HG03103 (cell line): ENCODE data around the gene ACTR6.
"Not testable (repeated sequence)": the region's sequence is repeated elsewhere in the genome, so short reads cannot be mapped to it uniquely, and the experiment has no call there.

Experiments
- ATAC-seq: cut with Tn5 transposase; IDR thresholded peaks from one replicate; pipeline ENCODE4 v1.9.1; 2021; ENCODE audit warnings: low read depth; ENCODE audit not compliant: unreplicated experiment

ACTR6 gene

GRCh38 chr12:100200463-100201181, at the start of gene ACTR6:
Gene ACTR6 (plus strand): TSS chr12:100200815. CDS start chr12:100200852, 37 bp downstream.
- peak; percentile 92 for ATAC-seq

GRCh38 chr12:100151769-100152168, 48.8 kb upstream of the ACTR6 start:
- no peak for ATAC-seq

- ATAC-seq: no peak
These were observed 47.5 kb upstream of the ACTR6 start for GRCh38 chr12:100153131-100153530.

GRCh38 chr12:100154474-100155247, 46.0 kb upstream of the ACTR6 start:
- ATAC-seq: peak; percentile 59

GRCh38 chr12:100156731-100157426, 43.7 kb upstream of the ACTR6 start:
- ATAC-seq: no peak

GRCh38 chr12:100157427-100157821, 43.2 kb upstream of the ACTR6 start:
- ATAC-seq: no peak

GRCh38 chr12:100158535-100158934, 42.1 kb upstream of the ACTR6 start:
- ATAC-seq: no peak

GRCh38 chr12:100159391-100160104, 41.1 kb upstream of the ACTR6 start:
- ATAC-seq: no peak

GRCh38 chr12:100163416-100164152, 37.0 kb upstream of the ACTR6 start:
- ATAC-seq: peak; percentile 100

GRCh38 chr12:100164153-100164704, 36.4 kb upstream of the ACTR6 start:
- ATAC-seq: no peak

- no peak for ATAC-seq
These were observed 35.3 kb upstream of the ACTR6 start for GRCh38 chr12:100165356-100165755.

- ATAC-seq: no peak
These were observed 34.4 kb upstream of the ACTR6 start for GRCh38 chr12:100166232-100166631.

- ATAC-seq: no peak
These were observed 32.1 kb upstream of the ACTR6 start for GRCh38 chr12:100168562-100168961.

GRCh38 chr12:100169345-100169744, 31.3 kb upstream of the ACTR6 start:
- ATAC-seq: no peak

- no peak for ATAC-seq
These were observed 30.2 kb upstream of the ACTR6 start for GRCh38 chr12:100170313-100170858.

- no peak for ATAC-seq
These were observed 29.4 kb upstream of the ACTR6 start for GRCh38 chr12:100171248-100171647.

- ATAC-seq: no peak
These were observed 27.5 kb upstream of the ACTR6 start for GRCh38 chr12:100173111-100173510.

- ATAC-seq: no peak
These were observed 26.1 kb upstream of the ACTR6 start for GRCh38 chr12:100174495-100174894.

GRCh38 chr12:100176493-100176892, 24.1 kb upstream of the ACTR6 start:
- ATAC-seq: not testable (repeated sequence)
